Retinal pigment epithelial cell (primary cell): ENCODE data around the gene PNPLA2.

Experiments used
- DNase-seq: peaks from one replicate; pipeline ENCODE4 v3.0.0-alpha.2; 2010; ENCODE audit warnings: low read depth
- H3K4me3 ChIP-seq: 2 replicates; pipeline ENCODE4 v1.5.1; 2011; ENCODE audit warnings: mild to moderate bottlenecking, low read length, control low read depth, moderate library complexity
- TF ChIP-seq, protein P1 (sequence below): conservative IDR thresholded peaks from 2 replicates; pipeline ENCODE4 v1.5.1; 2011; ENCODE audit warnings: low read depth, low read length, control low read depth, inconsistent platforms

The PNPLA2 gene

GRCh38 chr11:797296-798092 lies 21.2 kb upstream of the PNPLA2 start:
- TF ChIP-seq, protein P1, sequence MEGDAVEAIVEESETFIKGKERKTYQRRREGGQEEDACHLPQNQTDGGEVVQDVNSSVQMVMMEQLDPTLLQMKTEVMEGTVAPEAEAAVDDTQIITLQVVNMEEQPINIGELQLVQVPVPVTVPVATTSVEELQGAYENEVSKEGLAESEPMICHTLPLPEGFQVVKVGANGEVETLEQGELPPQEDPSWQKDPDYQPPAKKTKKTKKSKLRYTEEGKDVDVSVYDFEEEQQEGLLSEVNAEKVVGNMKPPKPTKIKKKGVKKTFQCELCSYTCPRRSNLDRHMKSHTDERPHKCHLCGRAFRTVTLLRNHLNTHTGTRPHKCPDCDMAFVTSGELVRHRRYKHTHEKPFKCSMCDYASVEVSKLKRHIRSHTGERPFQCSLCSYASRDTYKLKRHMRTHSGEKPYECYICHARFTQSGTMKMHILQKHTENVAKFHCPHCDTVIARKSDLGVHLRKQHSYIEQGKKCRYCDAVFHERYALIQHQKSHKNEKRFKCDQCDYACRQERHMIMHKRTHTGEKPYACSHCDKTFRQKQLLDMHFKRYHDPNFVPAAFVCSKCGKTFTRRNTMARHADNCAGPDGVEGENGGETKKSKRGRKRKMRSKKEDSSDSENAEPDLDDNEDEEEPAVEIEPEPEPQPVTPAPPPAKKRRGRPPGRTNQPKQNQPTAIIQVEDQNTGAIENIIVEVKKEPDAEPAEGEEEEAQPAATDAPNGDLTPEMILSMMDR, result no peak
- DNase-seq, result no peak

DNA sequence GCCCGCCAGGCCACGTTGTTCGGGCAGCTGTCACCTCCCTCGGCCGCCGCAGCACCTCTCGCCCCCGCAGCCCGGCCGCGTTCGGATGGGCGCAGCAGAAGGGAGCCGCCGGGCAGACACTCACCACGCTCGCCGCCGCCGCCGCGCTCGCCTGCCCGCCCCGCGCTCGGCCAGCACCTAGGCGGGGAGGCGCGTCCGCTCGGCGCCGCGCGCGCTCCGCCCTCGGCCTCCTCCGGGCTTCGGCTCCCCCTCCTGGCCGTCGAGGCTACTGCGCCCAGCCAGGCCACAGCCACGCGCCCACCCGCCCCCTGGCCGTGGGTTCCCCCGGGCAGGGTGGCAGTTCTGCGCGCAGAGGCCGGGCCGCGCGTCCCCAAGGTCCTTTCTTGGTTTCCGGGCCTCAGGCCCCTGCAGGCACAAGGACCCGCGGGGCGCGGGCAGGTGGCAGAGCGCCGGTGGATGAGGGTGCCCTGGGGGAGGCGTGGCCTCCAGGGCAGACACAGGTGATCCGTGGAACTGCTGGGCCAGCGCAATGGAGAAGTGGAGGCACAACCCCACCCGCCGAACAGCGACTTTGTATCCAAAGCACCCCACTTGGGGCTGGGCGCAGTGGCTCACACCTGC lies 20.5 kb upstream of the PNPLA2 start, which contains the start of gene SLC25A22:
TSS of gene SLC25A22 (minus strand) at position 189 of the 621 bp plus-strand sequence. CDS start 3,275 bp downstream, outside the sequence.
- H3K4me3 ChIP-seq, result peak within 1 kb of the TSS; percentile 63
- DNase-seq, result no peak
- TF ChIP-seq, protein P1, result peak; percentile 62

More at GRCh38 chr11:797296-798092, 21.2 kb upstream of the PNPLA2 start:
- peak overlapping the region; percentile 63 for H3K4me3 ChIP-seq

- no peak overlapping the region for H3K4me3 ChIP-seq
- TF ChIP-seq, protein P1, result no peak
- DNase-seq, result no peak
Observed at GRCh38 chr11:799641-800316, 18.9 kb upstream of the PNPLA2 start.

DNA sequence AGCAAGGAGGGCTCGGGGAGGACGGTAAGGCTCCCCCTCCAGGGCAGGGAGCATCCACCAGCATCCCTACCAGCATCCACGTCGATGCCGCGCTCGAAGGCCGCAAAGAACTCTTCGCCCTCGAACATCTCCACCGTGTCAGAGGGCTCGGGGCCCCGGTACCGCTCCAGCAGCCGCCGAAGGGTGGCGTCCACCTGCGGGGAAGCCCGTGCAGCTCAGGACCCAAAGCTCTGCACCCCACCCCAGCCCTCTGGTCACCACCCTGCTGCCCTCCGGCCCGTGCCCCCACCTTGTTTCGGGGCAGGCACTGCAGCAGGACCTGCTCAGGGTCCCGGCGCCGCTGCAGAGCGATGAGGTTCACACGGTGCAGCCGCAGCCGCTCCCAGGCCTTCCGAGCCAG lies 18.2 kb upstream of the PNPLA2 start:
- DNase-seq, result no peak
- H3K4me3 ChIP-seq, result no peak overlapping the region
- TF ChIP-seq, protein P1, result no peak

- TF ChIP-seq, protein P1, result no peak
- H3K4me3 ChIP-seq, result no peak overlapping the region
- no peak for DNase-seq
Observed at GRCh38 chr11:801097-801780, 17.5 kb upstream of the PNPLA2 start.

DNA sequence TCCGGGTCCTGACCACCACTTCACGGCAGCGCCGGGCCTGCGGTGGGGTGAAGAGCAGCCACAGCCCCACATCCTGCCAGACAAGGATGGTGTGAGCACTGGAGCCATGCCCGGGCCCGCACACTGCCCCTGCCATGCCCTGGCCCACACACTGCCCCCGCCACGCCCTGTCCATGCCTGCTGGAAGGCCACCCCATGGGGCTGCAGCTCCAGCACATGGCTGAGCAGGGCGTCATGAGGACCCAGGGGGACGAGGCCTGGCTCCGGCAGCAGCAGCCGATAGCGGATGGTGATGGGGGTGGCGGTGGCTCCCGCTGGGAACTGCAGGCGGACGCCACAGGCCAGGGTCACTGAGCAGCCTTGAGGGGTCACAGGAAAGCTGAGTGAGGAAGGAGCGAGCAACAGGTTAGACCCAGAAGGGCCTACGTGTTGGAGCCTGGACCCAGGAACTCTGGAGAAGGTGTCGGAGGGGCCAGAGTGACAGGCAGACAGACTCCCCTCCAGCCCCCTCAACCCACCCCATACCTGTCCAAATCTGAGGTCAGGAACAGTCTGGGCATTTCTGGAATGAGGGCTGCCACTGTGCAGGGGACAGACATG lies 16.6 kb upstream of the PNPLA2 start:
- DNase-seq, result no peak
- TF ChIP-seq, protein P1, result no peak
- no peak overlapping the region for H3K4me3 ChIP-seq
